Mononuclear cell (primary cell): ENCODE measurements around the gene PNPLA5. TPM values are rescaled to one million over a fixed set of nuclear protein-coding genes. Genes with fewer than 3 reads are reported as not detected.

Experiments
- H3K27me3 ChIP-seq: 2 replicates; pipeline ENCODE4 v1.6.0; 2011; ENCODE audit warnings: low read length, control low read depth; ENCODE audit not compliant: insufficient read depth
- H3K4me1 ChIP-seq: 2 replicates; pipeline ENCODE4 v1.5.1; 2011; ENCODE audit warnings: mild to moderate bottlenecking, low read length, control low read depth; ENCODE audit not compliant: insufficient read depth
- H3K4me3 ChIP-seq: 2 replicates; pipeline ENCODE4 v1.5.1; 2011; ENCODE audit warnings: mild to moderate bottlenecking, low read length, moderate library complexity
- H3K9me3 ChIP-seq: 2 replicates; pipeline ENCODE4 v1.5.1; 2011; ENCODE audit warnings: low read depth, mild to moderate bottlenecking, control low read depth, low read length
- total RNA-seq: library from RNA; depleted of rRNA; stranded (reverse); fragments of >200 nt; gene quantifications from one replicate; pipeline ENCODE4 v1.2.3, GENCODE V29; 2012

Gene PNPLA5
- total RNA-seq, 1 donor: not detected

DNA sequence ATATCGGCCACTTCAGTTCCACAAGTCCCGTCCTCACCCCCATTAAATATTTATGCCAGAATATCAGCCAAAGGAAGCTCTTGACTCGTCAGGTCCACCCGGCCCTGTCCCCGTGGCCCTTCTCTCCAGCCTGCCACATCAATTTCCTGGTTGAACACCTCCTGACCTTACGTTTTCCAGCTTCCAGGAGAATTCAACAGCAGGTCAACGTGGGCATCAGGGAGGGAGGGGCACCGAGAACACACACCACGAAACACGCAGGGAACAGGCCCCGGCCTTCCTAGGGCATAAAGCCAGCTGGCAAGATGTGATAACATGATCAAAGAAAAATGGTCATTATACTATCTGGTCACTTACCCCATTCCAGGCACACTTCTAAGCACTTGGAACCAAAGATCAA is 44.8 kb downstream of the PNPLA5 start:
- Histone ChIP-seq H3K27me3 (no peaks in the 10 kb centered on the region), H3K4me3 (no peak overlapping the region), H3K4me1 (no peaks in the 10 kb centered on the region), H3K9me3 (no peaks in the 10 kb centered on the region)

DNA sequence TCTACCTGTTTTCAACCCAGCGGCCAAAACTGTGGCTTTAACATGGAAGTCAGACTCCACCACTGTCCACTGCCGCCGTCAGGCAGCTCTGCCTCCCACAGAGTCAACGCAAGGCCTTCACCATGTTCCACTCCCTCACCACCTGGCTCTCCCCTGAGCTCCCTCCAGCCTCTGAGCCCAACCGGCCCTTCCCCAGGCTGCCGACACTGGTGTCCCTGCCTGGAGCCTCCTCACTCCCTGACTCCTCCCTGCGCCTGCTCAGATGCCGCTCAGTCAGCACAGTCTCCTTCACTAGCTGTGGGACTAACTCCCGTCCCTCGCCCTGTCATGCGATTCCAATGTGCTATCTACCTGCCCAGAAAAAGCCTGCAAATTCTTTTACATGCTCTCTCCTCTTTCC is 45.8 kb downstream of the PNPLA5 start:
- H3K9me3 ChIP-seq: no peaks in the 10 kb centered on the region

DNA sequence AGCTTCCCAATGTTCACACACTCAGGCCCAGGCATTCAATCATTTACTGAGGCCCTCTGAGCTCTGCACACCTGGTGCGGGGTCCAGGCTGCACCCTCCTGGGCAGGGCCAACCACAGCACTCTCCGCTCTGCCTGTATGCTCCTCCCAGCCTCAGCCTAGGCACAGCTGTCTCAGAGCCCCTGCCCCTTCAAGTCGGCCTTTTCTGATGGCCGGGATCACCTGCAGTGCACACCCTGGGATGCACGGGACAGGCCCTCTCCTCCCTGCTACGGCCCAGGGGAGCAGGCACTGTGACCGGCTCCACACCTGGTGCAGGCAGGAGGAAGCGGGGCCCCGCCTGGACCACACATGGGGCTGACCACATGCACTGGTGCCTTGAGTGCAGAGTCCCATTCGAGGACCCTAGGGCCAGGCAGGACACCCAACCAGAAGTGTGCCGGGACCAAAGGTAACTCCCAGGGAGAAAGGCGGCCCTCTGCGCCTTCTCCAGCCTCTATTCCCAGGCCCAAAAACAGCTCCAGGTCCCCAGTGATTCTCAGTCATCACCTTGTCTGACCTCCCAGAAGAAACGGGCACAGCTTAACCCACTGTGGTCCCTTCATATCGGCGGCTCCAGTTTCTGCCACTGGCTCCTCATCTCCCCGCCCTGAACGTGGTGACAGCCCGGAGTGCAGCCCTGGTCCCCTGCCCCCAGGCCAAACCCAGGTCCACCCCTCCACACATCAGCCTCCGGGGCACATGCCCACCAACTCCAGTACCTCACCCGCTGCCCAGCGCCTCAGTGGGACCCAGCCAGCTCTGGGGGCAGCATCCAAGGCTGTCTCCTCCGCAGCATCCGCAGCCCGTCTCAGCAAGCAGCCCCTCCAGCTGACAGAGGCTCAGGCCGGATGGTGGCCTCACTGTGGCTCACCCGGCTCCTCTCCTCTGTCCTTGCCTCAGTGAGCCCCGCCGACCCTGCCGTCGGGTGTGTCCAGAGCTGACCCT is 47.0 kb downstream of the PNPLA5 start:
- Histone ChIP-seq H3K9me3 (no peaks in the 10 kb centered on the region), H3K4me3 (no peak overlapping the region), H3K4me1 (no peaks in the 10 kb centered on the region), H3K27me3 (no peaks in the 10 kb centered on the region)

More for the DNA sequence above, 45.8 kb downstream of the PNPLA5 start:
- Histone ChIP-seq H3K4me3 (no peak overlapping the region), H3K27me3 (no peaks in the 10 kb centered on the region), H3K4me1 (no peaks in the 10 kb centered on the region)

DNA sequence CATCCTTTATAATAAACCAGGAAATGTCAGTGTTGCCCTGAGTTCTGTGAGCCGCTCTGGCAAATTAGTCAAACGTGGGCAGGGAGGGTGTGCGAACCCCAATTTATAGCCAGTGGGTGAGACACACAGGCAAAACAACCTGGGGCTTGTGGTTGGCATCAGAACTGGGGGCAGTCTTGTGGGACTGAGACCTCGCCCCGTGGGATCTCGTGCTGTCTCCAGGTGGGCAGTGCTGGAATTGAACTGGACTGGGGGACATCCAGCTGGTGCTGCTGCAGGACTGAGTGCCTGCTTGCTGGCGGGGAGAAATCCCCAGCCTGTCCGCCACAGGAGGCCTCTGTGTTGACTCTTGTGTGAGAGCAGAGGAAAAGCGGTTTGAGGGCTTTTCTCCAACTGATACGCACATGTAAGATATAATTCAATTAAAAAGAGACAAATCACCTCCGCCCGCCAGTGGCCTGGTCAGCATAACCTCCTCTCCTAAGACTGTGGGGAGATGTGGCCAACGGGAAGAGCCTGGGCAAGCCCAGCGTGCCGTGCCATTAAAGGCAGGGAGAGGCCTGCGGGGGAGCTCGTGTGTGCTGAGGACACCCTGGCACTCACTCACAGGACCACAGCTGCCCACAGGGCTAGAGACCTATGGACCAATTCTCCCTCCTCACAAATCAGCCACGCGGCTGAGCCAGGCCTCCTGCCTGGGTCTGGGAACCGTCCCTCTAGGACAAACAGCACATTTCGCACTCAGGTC is 47.9 kb downstream of the PNPLA5 start:
- Histone ChIP-seq H3K27me3 (no peaks in the 10 kb centered on the region), H3K9me3 (no peaks in the 10 kb centered on the region), H3K4me1 (no peaks in the 10 kb centered on the region), H3K4me3 (no peak overlapping the region)

DNA sequence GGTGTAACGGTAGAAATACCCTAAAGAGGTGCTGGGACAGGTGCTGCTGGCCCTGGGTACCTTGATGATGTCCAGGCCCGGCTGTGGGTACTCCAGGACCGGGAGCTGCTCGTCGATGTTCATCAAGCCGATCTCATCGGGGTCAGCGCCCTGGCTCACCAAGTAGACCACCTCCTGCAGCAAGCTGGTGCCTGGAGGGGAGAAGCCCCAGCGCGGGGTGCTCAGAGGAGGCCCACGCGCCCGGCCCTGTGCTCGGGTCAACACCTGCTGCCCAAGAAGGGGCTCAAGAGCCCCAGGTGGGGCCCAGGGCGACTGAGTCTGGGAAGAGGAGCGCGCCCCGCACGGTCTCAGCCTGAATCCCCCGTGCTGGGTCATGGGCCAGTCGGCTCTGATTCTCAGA is 50.1 kb downstream of the PNPLA5 start:
- no peaks in the 10 kb centered on the region for H3K27me3 ChIP-seq

DNA sequence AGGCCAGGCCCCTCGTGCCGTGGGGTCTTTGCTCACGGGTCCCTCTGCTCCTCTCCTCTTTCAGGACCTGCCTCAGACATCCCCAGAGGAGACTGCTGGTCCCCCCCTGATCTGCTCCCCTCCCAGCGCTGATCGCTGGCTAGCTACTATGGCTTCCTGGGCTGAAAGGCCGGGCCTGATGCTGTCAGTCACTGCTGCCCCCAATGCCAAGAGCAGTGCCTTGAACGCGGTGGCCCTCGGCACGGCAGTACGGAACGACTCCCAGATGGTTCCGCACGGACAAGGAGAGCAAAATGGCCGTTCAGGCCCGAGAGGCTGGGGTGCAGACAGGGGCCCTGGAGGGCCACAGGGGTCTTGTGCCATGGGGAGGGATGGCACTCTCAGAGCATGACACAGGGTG is 51.0 kb downstream of the PNPLA5 start:
- Histone ChIP-seq H3K4me1 (no peaks in the 10 kb centered on the region), H3K4me3 (no peak overlapping the region), H3K27me3 (no peaks in the 10 kb centered on the region), H3K9me3 (no peaks in the 10 kb centered on the region)

More for the DNA sequence above, 50.1 kb downstream of the PNPLA5 start:
- H3K4me1 ChIP-seq: no peaks in the 10 kb centered on the region
- H3K9me3 ChIP-seq: no peaks in the 10 kb centered on the region
- no peak overlapping the region for H3K4me3 ChIP-seq

DNA sequence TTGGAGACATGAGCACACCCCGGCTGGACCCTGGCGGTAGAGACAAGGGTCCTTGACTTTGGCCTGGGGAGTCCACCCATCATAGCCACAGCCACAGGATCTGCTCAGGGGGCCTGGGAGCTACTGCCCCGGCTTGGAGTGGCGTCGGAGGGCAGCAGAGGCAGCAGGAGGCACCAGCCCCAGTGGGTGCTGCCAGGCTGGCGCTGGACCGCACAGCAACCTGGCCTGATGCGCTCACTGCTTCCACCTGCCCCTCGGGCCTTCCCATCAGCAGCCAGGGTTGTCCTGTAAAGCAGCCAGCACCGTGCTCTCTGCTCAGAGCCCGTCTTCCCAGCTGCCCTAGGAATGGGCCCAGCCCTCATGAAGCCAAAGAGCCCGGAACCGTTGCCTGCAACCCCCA is 51.4 kb downstream of the PNPLA5 start:
- Histone ChIP-seq H3K9me3 (no peaks in the 10 kb centered on the region), H3K4me1 (no peaks in the 10 kb centered on the region), H3K27me3 (no peaks in the 10 kb centered on the region), H3K4me3 (no peak overlapping the region)

DNA sequence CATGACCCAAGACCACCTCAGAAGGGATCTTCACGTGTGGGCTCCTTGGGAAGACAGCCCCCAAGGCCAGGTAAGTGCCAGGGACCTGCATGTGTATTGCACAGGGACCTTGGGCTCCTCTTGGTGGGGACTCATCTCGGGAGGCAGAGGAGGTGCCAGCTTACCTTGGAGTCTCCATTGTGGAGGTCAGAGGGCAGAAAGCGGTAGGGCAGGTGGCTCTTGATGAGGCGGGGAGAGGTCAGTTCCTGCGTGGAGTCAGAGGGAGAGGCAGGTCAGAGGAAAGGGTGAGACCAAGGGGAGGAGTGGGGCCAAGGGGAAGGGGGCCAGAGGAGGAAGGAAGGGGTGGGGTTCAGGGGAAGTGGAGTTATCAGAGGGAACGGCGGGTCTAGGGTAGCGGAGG is 52.0 kb downstream of the PNPLA5 start:
- no peak overlapping the region for H3K4me3 ChIP-seq
- no peaks in the 10 kb centered on the region for H3K27me3 ChIP-seq
- H3K9me3 ChIP-seq: no peaks in the 10 kb centered on the region
- H3K4me1 ChIP-seq: no peaks in the 10 kb centered on the region

DNA sequence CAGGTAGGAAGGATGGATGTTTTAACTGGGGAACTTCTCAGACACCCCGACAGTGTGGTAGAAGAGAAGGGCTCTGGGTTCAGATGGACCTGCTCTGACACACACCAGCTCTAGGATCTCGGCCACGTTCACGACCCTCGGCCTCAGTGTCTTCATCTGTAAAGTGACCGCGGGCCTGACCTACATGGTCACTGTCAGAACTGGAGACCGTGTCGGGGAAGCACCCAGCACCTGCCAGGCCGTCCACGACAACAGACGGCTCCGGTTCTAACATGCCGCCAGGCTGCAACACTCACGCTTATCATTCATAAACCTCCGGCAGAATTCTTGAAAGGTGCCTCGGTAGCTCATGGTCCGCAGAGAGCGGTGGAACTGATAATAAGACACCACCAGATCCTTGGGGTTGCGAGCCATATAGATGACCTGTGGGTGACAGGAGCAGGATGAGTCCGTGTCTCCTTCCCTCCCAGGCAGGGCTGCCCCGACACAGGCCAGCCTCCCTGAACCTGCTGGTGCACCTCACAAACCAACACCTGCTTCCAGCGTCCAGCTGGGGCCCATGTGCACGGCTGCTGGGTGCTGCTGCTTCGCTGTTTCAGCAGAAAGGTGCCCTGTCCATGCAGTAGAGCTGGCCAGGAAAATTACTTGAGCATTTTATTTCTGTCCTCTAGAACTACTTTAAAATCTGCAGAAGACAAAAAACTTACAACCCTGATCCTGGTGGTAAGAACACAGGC is 53.1 kb downstream of the PNPLA5 start:
- Histone ChIP-seq H3K4me1 (no peaks in the 10 kb centered on the region), H3K9me3 (no peaks in the 10 kb centered on the region), H3K4me3 (no peak overlapping the region), H3K27me3 (no peaks in the 10 kb centered on the region)

DNA sequence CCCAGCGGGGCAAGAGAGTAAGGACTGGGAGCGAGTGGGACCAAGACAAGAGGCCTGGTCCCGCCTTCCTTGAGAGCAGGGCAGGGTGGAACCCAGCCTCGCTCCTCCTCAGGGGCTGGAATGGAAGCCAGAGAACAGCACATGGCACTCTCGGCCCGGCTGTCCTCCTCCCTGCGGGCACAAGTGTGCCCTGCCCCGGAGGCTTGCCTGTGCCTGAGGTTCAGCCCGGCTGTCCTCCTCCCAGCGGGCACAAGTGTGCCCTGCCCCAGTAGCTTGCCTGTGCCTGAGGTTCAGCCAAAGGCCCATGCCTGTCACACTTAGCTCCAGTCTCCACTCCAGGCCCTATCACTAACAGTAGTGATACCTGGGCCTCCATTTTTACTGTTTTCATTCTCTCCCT is 53.7 kb downstream of the PNPLA5 start:
- Histone ChIP-seq H3K9me3 (no peaks in the 10 kb centered on the region), H3K4me3 (no peak overlapping the region), H3K27me3 (no peaks in the 10 kb centered on the region), H3K4me1 (no peaks in the 10 kb centered on the region)

DNA sequence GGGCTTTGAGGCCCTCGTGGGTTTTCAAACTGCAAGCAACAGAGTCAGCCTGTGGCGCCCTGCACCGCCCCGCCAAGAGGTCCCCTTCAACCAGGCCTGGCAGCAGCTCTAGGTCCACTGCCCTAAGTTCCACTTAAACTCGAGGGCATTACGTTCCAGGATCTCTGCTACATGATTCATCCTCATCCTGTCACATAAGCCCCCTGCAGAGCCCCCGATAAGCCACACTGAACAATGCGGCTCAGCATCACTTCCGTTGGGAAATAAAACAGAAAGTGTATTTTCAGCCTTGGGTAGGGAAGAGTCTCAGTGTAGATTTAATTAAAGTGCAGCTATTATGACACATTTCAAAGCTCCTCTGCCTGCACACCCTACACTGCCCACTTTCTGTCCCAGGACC is 54.1 kb downstream of the PNPLA5 start:
- H3K27me3 ChIP-seq: no peaks in the 10 kb centered on the region
- H3K4me1 ChIP-seq: no peaks in the 10 kb centered on the region
- no peak overlapping the region for H3K4me3 ChIP-seq
- H3K9me3 ChIP-seq: no peaks in the 10 kb centered on the region

DNA sequence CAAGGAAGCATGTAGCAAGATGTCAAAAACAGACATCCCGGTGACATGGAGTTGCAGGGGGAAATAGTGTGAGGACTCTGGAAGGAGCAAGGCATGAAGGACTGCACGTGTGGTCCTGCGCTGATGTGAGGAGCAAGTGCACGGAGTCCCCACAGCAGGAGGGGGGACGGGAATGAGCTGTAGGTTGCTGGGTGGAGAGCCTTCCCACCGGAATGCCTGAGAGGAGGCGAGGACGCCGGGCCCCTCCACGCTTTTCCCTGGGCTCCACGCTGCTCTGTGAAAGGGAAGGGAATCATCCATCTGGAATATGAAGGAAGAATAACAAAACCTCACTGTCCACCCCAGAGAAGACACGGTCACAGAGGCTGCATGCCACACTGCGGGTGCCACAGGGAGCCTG is 56.1 kb downstream of the PNPLA5 start:
- Histone ChIP-seq H3K27me3 (no peaks in the 10 kb centered on the region), H3K9me3 (no peaks in the 10 kb centered on the region), H3K4me3 (no peak overlapping the region), H3K4me1 (no peaks in the 10 kb centered on the region)

DNA sequence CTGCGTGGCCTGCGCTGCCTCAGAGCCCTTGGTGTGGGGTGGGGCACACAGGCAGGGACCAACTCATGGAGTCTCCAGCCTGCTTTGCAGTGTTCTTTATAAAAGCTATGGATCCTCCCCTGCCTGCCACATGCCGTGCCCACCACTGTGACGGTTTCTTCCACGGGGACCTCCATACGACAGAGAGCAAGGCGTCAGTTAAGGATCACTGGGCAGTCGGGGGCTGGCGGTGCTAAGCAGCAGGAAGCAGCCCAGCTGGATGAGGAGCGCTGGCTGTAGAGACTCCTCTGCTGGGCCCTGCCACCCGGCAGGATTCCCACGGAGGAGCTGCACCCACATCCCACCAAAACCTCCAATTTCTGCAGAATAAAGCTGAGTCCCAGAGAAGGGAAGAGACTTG is 56.6 kb downstream of the PNPLA5 start:
- H3K4me1 ChIP-seq: no peaks in the 10 kb centered on the region
- no peaks in the 10 kb centered on the region for H3K27me3 ChIP-seq
- H3K4me3 ChIP-seq: no peak overlapping the region
- H3K9me3 ChIP-seq: no peaks in the 10 kb centered on the region

DNA sequence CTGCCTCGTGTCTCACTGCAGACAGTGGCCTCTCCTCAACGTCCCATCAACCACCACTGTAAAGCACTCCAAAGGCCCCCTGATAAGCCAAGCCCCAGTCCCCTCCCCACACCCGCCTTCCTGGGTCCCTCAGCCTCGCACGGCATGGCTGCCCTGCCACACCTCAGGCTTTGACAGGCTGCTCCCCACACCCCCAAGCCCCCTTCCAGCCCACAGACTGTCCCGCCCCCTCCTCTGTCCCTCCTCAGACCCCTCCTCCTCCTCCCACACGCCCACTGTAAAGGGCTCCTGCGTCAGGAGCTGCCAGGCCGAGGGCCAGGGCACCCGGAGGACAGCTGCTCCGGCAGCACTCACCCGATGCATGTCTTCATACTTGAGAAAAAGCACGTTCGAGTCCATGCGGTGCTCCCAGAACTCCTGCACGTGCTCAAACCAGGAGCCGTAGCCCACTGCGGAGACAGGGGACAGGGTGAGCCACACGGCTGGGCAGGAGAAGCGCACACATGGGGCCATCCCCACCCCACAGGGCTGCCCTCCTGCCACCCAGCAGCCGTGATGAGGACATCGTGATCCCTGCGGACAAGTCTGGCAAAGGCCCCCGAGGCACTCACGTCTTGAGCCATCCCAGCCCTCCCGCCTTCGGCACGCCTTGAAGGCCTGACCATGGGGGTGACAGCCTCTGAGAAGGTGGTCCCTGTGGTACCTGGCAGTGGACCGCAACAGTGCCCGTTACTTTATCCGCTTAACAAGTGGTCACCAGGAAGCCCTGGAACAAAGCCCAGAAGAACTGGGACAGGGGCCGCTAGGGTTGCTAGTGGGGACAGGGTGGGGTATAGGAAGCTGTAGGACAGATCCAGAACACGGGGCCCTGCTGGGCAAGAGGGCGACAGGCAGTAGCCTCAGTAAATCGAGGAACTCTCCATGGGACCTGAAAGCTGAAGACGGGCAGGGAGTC is 58.2 kb downstream of the PNPLA5 start:
- Histone ChIP-seq H3K4me1 (no peaks in the 10 kb centered on the region), H3K9me3 (no peaks in the 10 kb centered on the region), H3K4me3 (no peak overlapping the region), H3K27me3 (no peaks in the 10 kb centered on the region)
